GM10266 (cell line): ENCODE results near the gene CNPY4.

ENCODE experiments used
- DNase-seq: peaks from one replicate; pipeline ENCODE4 v3.0.0; 2012; ENCODE audit errors: extremely low spot score
- CTCF ChIP-seq: IDR thresholded peaks from 2 replicates; pipeline ENCODE4 v1.5.1; 2012; ENCODE audit warnings: mild to moderate bottlenecking, low read depth; ENCODE audit not compliant: control insufficient read depth, insufficient read depth; ENCODE audit errors: missing control alignments

Gene CNPY4

GRCh38 chr7:100109521-100110163 lies 9.8 kb upstream of the CNPY4 start:
- DNase-seq: no peak

DNA sequence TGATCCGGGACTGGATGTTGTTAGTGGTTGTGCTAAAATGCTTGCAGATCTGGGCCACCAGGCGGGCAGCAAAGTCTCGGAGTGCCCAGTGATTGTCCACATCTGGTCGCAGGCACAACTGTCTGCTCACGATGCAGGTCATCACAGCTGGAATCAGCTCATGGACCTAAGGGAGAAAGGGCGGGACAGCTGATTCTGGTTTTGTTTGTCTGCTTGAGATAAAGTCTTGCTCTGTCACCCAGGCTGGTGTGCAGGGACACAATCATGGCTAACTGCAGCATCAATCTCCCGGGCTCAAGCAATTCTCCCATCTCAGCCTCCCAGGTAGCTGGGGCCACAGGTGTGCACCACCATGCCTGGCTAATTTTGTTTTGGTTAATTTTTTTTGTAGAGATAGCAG lies 8.3 kb upstream of the CNPY4 start:
- TF ChIP-seq CTCF: no peak
- no peak for DNase-seq

More at GRCh38 chr7:100109521-100110163, 9.8 kb upstream of the CNPY4 start:
- no peak for TF ChIP-seq CTCF

- TF ChIP-seq CTCF: no peak
- DNase-seq: no peak
Measured at GRCh38 chr7:100111914-100112313, 7.5 kb upstream of the CNPY4 start.

DNA sequence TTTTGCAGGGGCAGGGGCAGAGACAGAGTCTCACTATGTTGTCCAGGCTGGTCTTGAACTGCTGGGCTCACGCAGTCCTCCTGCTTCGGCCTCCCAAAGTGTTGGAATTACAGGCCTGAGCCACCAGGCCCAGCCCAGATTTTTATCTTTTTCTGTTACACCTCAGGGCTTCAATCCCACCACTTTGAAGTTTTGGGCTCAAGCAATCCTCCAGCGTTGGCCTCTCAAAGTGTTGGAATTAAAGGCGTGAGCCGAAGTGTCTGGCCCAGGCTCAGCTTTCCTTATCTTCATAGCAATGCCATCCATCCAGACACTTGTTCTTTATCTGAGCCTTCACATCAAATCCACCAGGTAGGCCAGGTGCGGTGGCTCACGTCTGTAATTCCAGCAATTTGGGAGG lies 4.4 kb upstream of the CNPY4 start:
- no peak for TF ChIP-seq CTCF
- DNase-seq: no peak

DNA sequence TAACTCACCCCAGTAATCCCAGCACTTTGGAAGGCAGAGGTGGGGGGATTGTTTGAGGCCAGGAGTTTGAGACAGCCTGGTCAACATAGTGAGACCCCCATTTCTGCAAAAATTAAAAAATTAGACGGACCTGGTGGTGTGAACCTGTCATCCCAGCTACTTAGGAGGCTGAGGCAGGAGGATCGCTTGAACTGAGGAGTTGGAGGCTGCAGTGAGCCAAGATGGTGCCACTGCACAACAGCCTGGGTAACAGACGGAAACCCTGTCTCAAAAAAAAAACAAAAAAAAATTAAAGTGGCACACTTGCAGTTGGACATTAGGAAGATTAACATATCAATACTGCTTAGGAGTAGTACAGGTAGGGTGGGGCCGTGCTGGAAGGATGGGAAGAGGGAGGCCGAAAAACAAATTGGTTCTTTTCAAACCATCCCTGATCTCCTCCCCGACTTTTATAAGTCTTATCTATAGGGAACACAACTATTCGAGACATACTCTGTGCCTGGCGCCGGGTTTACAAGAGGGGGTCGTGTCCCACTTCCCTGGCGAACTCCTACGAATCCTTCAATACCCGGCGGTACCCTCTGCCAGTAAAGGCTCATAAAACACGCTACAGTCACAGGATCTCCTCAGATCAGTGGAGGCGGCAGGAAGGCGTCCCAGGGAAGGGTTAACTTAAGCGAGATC lies 904 bp upstream of the CNPY4 start:
- TF ChIP-seq CTCF: no peak
- DNase-seq: no peak

DNA sequence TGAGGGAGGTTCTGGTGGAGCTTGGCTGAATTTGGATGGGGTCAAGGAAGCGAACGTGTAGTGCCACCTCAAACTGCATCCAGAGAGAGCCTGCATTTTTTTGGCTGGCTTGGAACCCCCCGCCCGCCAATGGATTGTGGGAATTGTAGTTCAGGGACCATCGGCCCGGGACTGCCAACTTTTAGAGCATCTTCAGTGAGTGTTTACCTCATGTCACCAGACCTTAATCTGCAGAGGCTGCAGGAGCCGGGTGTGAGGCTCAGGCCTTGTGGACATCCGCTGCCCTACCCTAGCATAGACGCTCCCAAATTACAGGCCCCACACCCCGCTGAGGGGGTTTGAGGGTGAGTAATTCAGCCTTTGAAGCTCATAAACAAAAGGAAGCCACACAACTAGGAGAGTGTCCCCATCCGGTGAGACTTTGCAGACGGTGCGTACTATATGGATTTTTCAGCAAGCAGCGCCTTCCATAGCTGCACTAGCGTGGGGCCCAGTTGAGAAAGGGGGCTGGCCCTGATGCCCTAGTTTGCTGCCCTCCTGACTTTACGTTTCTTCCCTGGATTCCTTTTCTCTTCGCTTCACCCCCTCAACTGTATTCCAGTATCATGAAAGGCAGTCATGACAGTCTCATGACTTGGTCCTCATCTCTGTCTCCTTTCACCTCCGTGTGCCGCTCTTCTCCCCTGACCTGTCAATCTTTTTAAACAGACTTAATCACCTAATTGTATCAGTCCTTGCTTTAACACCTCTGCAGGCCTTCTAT lies 717 bp downstream of the CNPY4 start:
- no peak for TF ChIP-seq CTCF
- DNase-seq: no peak

GRCh38 chr7:100120733-100121036 lies 1.3 kb downstream of the CNPY4 start:
- DNase-seq: no peak
- TF ChIP-seq CTCF: no peak
